Liver (tissue), 9 donors: ENCODE measurements around the gene RALGPS2. TPM values are rescaled to one million over a fixed set of nuclear protein-coding genes. Genes with fewer than 3 reads are reported as not detected.

Experiments used
- DNase-seq: peaks from one replicate; pipeline ENCODE4 v3.0.0-alpha.2; 2017; ENCODE audit warnings: low spot score
- H3K27ac ChIP-seq, 2 donors: one replicate each; pipeline ENCODE4 v1.7.0; 2013; ENCODE audit warnings: inconsistent platforms in 2 of 2, low read length in 2 of 2, control low read depth in 1 of 2, low read depth in 1 of 2, mild to moderate bottlenecking in 1 of 2
- H3K27me3 ChIP-seq, 4 donors: one replicate each; pipeline versions ENCODE4 v1.6.1 to v1.7.0; 2013; ENCODE audit warnings: low read length in 3 of 4, inconsistent platforms in 1 of 4, mild to moderate bottlenecking in 1 of 4, moderate library complexity in 1 of 4; ENCODE audit not compliant: control insufficient read depth in 4 of 4, insufficient read depth in 4 of 4
- H3K36me3 ChIP-seq, 4 donors: one replicate each; pipeline versions ENCODE4 v1.6.1 to v1.7.0; 2013; ENCODE audit warnings: low read length in 3 of 4, mild to moderate bottlenecking in 3 of 4, low read depth in 1 of 4, moderate library complexity in 1 of 4; ENCODE audit not compliant: control insufficient read depth in 4 of 4, insufficient read depth in 3 of 4
- H3K4me1 ChIP-seq, 4 donors: one replicate each; pipeline versions ENCODE4 v1.6.1 to v1.7.0; 2013; ENCODE audit warnings: low read length in 3 of 4, mild to moderate bottlenecking in 3 of 4, moderate library complexity in 1 of 4; ENCODE audit not compliant: control insufficient read depth in 4 of 4, insufficient read depth in 4 of 4
- H3K4me3 ChIP-seq, 3 donors: one replicate each; pipeline versions ENCODE4 v1.6.1 to v1.7.0; 2013; ENCODE audit warnings: low read length in 3 of 3, control low read depth in 1 of 3, low read depth in 1 of 3, mild to moderate bottlenecking in 1 of 3
- H3K9ac ChIP-seq, 2 donors: one replicate each; pipeline ENCODE4 v1.7.0; 2013; ENCODE audit warnings: low read length in 2 of 2, mild to moderate bottlenecking in 2 of 2, moderate library complexity in 2 of 2, control low read depth in 1 of 2, low read depth in 1 of 2
- H3K9me3 ChIP-seq, 4 donors: one replicate each; pipeline versions ENCODE4 v1.6.1 to v1.7.0; 2013; ENCODE audit warnings: low read length in 3 of 4; ENCODE audit not compliant: control insufficient read depth in 4 of 4
- ATF3 ChIP-seq: IDR thresholded peaks from 2 replicates; pipeline ENCODE4 v1.6.1; 2016; ENCODE audit warnings: antibody characterized with exemption
- CTCF ChIP-seq: fragments of 150-350 bp; IDR thresholded peaks from 2 replicates; pipeline ENCODE4 v1.5.1; 2017; ENCODE audit warnings: improper control_type of control experiment, low read depth, low read length; ENCODE audit not compliant: missing input control
- EGR1 ChIP-seq, 2 donors: IDR thresholded peaks; 2 replicates each; pipeline ENCODE4 v1.6.1; 2016 to 2018; ENCODE audit warnings: antibody characterized with exemption in 2 of 2, low read depth in 2 of 2
- GABPA ChIP-seq, 2 donors: IDR thresholded peaks in 1 of 2; conservative IDR thresholded peaks in 1 of 2; 2 replicates each; pipeline ENCODE4 v1.6.1; 2016; ENCODE audit warnings: antibody characterized with exemption in 2 of 2, mild to moderate bottlenecking in 1 of 2, moderate library complexity in 1 of 2
- HNF4A ChIP-seq, 2 donors: conservative IDR thresholded peaks; 2 replicates each; pipeline ENCODE4 v1.6.1; 2016; ENCODE audit warnings: antibody characterized with exemption in 2 of 2, mild to moderate bottlenecking in 2 of 2
- HNF4G ChIP-seq: IDR thresholded peaks from 2 replicates; pipeline ENCODE4 v1.6.1; 2016; ENCODE audit warnings: antibody characterized with exemption
- JUND ChIP-seq, 2 donors: IDR thresholded peaks; 2 replicates each; pipeline ENCODE4 v1.6.1; 2016; ENCODE audit warnings: antibody characterized with exemption in 2 of 2
- MAX ChIP-seq: IDR thresholded peaks from 2 replicates; pipeline ENCODE4 v1.6.1; 2016; ENCODE audit warnings: antibody characterized with exemption
- NR2F2 ChIP-seq: IDR thresholded peaks from 2 replicates; pipeline ENCODE4 v1.6.1; 2016; ENCODE audit warnings: antibody characterized with exemption
- RAD21 ChIP-seq, 2 donors: IDR thresholded peaks; 2 replicates each; pipeline ENCODE4 v1.6.1; 2016; ENCODE audit warnings: antibody characterized with exemption in 2 of 2, mild to moderate bottlenecking in 2 of 2
- REST ChIP-seq: IDR thresholded peaks from 2 replicates; pipeline ENCODE4 v1.6.1; 2016; ENCODE audit warnings: antibody characterized with exemption, mild to moderate bottlenecking
- RXRA ChIP-seq, 2 donors: IDR thresholded peaks; 2 replicates each; pipeline ENCODE4 v1.6.1; 2017 to 2018; ENCODE audit warnings: antibody characterized with exemption in 2 of 2, mild to moderate bottlenecking in 1 of 2
- SP1 ChIP-seq: IDR thresholded peaks from 2 replicates; pipeline ENCODE4 v1.6.1; 2018; ENCODE audit warnings: antibody characterized with exemption, mild to moderate bottlenecking
- TAF1 ChIP-seq: conservative IDR thresholded peaks from 2 replicates; pipeline ENCODE4 v1.6.1; 2016; ENCODE audit warnings: antibody characterized with exemption, mild to moderate bottlenecking
- YY1 ChIP-seq: IDR thresholded peaks from 2 replicates; pipeline ENCODE4 v1.6.1; 2016; ENCODE audit warnings: antibody characterized with exemption, mild to moderate bottlenecking
- ZBTB33 ChIP-seq: IDR thresholded peaks from 2 replicates; pipeline ENCODE4 v1.6.1; 2016; ENCODE audit warnings: antibody characterized with exemption
- WGBS: extraction: QIAGEN DNeasy Blood & Tissue Kit; methylation state at CpG from one replicate; pipeline ENCODE4 v1.1.7; 2013; 5-methylcytosine and 5-hydroxymethylcytosine counted together
- polyA plus RNA-seq, 2 donors: library from polyadenylated mRNA; stranded (reverse) in 1 of 2; unstranded in 1 of 2; fragments of 200-250 nt in 1 of 2; fragments of >200 nt in 1 of 2; fragmentation: Nextera tagmentation in 1 of 2; extraction: Ambion mirVana in 1 of 2; gene quantifications; one replicate each; pipeline versions ENCODE4 v1.2.1 to v1.2.3, GENCODE V29; 2013 to 2015
- total RNA-seq, 2 donors: library from RNA; depleted of rRNA; stranded (reverse); fragments of >200 nt; gene quantifications; one replicate each; pipeline ENCODE4 v1.2.3, GENCODE V29; 2014
- donor health status: healthy.
- donor health status: healthy.
- donor health status: healthy.
- donor health status: healthy.
- donor health status: healthy.

RALGPS2 gene
- total and polyA plus RNA-seq, 4 donors: 8.1 to 39.2 (median 16.9) TPM

- TF ChIP-seq REST: no peak
- TF ChIP-seq SP1: no peak
These were observed 174.4 kb downstream of the RALGPS2 start (continued) for GRCh38 chr1:178899402-178899801.

GRCh38 chr1:178901482-178902125 is 176.6 kb downstream of the RALGPS2 start:
- TF ChIP-seq EGR1 (IDR thresholded peaks at IDR 0.05; ENCODE audit: low read depth in 2 of 2) (no peak), CTCF (no peak), REST (no peak), RAD21 (IDR thresholded peaks at IDR 0.05) (no peak), TAF1 (no peak), HNF4G (no peak), YY1 (no peak), HNF4A (conservative IDR thresholded peaks at IDR 0.05) (no peak), GABPA (IDR thresholded peaks at IDR 0.05 in 1 of 2, conservative IDR thresholded peaks at IDR 0.05 in 1 of 2) (no peak), ATF3 (no peak), ZBTB33 (no peak), NR2F2 (no peak), JUND (IDR thresholded peaks at IDR 0.05) (no peak), SP1 (no peak), MAX (no peak), RXRA (IDR thresholded peaks at IDR 0.05) (no peak)

More at GRCh38 chr1:178901482-178902125, 176.6 kb downstream of the RALGPS2 start:
- H3K36me3 ChIP-seq: peaks cover 0 to 3% (median 3%) of the 10 kb centered on the region in 4 donors
- WGBS: 97% methylated on average over 1 of the region's 1 CpG
- H3K27me3 ChIP-seq: no peaks in the 10 kb centered on the region
- H3K9me3 ChIP-seq: no peaks in the 10 kb centered on the region
- H3K4me3 ChIP-seq: no peak overlapping the region
- no peaks in the 10 kb centered on the region for H3K4me1 ChIP-seq
- no peak for DNase-seq
- H3K27ac ChIP-seq: no peak overlapping the region
- no peak overlapping the region for H3K9ac ChIP-seq
